Measurements from ENCODE around the gene USP37. TPM values are rescaled to one million over a fixed set of nuclear protein-coding genes. Genes with fewer than 3 reads are reported as not detected.

The USP37 gene
- total RNA-seq, 1 donor from 2014 or later, result 9.4 TPM

- Histone ChIP-seq H3K36me3 (ENCODE audit: control insufficient read depth, insufficient read depth, low read length) (no peaks in the 10 kb centered on the region), H3K4me3 (ENCODE audit: low read depth, low read length) (no peak overlapping the region), H3K27me3 (ENCODE audit: control insufficient read depth, insufficient read depth, low read length) (no peaks in the 10 kb centered on the region)
- no peak for DNase-seq (ENCODE audit: low read depth)
- TF ChIP-seq CTCF (IDR thresholded peaks at IDR 0.05; ENCODE audit: insufficient read depth, low read length, poor library complexity, severe bottlenecking), result no peak
Observed at GRCh38 chr2:218585541-218585940, 17.4 kb upstream of the USP37 start.

- no peak for DNase-seq (ENCODE audit: low read depth)
- Histone ChIP-seq H3K4me3 (ENCODE audit: low read depth, low read length) (no peak overlapping the region), H3K36me3 (ENCODE audit: control insufficient read depth, insufficient read depth, low read length) (no peaks in the 10 kb centered on the region), H3K27me3 (ENCODE audit: control insufficient read depth, insufficient read depth, low read length) (no peaks in the 10 kb centered on the region)
- TF ChIP-seq CTCF (IDR thresholded peaks at IDR 0.05; ENCODE audit: insufficient read depth, low read length, poor library complexity, severe bottlenecking), result no peak
Observed at GRCh38 chr2:218583983-218584850, 16.1 kb upstream of the USP37 start.

GRCh38 chr2:218582076-218582475, 13.9 kb upstream of the USP37 start:
- DNase-seq (ENCODE audit: low read depth), result peak; percentile 52
- H3K27me3 ChIP-seq (ENCODE audit: control insufficient read depth, insufficient read depth, low read length), result no peaks in the 10 kb centered on the region
- H3K4me3 ChIP-seq (ENCODE audit: low read depth, low read length), result no peak overlapping the region
- no peak for TF ChIP-seq CTCF (IDR thresholded peaks at IDR 0.05; ENCODE audit: insufficient read depth, low read length, poor library complexity, severe bottlenecking)
- no peaks in the 10 kb centered on the region for H3K36me3 ChIP-seq (ENCODE audit: control insufficient read depth, insufficient read depth, low read length)

- no peak overlapping the region for H3K4me3 ChIP-seq (ENCODE audit: low read depth, low read length)
- no peaks in the 10 kb centered on the region for H3K27me3 ChIP-seq (ENCODE audit: control insufficient read depth, insufficient read depth, low read length)
- no peak for TF ChIP-seq CTCF (IDR thresholded peaks at IDR 0.05; ENCODE audit: insufficient read depth, low read length, poor library complexity, severe bottlenecking)
- no peak for DNase-seq (ENCODE audit: low read depth)
- H3K36me3 ChIP-seq (ENCODE audit: control insufficient read depth, insufficient read depth, low read length), result no peaks in the 10 kb centered on the region
Observed at GRCh38 chr2:218578272-218578877, 10.2 kb upstream of the USP37 start.

- H3K4me3 ChIP-seq (ENCODE audit: low read depth, low read length), result no peak overlapping the region
- no peak for TF ChIP-seq CTCF (IDR thresholded peaks at IDR 0.05; ENCODE audit: insufficient read depth, low read length, poor library complexity, severe bottlenecking)
Observed at GRCh38 chr2:218577482-218578220, 9.5 kb upstream of the USP37 start.

More at GRCh38 chr2:218577482-218578220, 9.5 kb upstream of the USP37 start:
- H3K36me3 ChIP-seq (ENCODE audit: control insufficient read depth, insufficient read depth, low read length), result no peaks in the 10 kb centered on the region
- no peaks in the 10 kb centered on the region for H3K27me3 ChIP-seq (ENCODE audit: control insufficient read depth, insufficient read depth, low read length)
- no peak for DNase-seq (ENCODE audit: low read depth)
